HUES6 (cell line): Measurements from ENCODE around the gene TMTC2.
"Not testable (repeated sequence)": the region's sequence is repeated elsewhere in the genome, so short reads cannot be mapped to it uniquely, and the experiment has no call there.

ENCODE experiments used
- H3K27ac ChIP-seq: 2 replicates; pipeline ENCODE4 v1.7.0; 2013; ENCODE audit warnings: low read depth, mild to moderate bottlenecking, low read length, inconsistent platforms
- H3K27me3 ChIP-seq: 2 replicates; pipeline ENCODE4 v1.6.1; 2013; ENCODE audit warnings: low read length; ENCODE audit not compliant: control insufficient read depth, insufficient read depth
- H3K36me3 ChIP-seq: 2 replicates; pipeline ENCODE4 v1.6.1; 2013; ENCODE audit warnings: low read length; ENCODE audit not compliant: control insufficient read depth, insufficient read depth
- H3K4me1 ChIP-seq: 2 replicates; pipeline ENCODE4 v1.6.1; 2013; ENCODE audit warnings: low read length; ENCODE audit not compliant: control insufficient read depth, insufficient read depth
- H3K4me3 ChIP-seq: 2 replicates; pipeline ENCODE4 v1.5.1; 2013; ENCODE audit warnings: low read depth, low read length
- H3K9ac ChIP-seq: one replicate; pipeline ENCODE4 v1.6.1; 2013; ENCODE audit warnings: mild to moderate bottlenecking, low read length
- H3K9me3 ChIP-seq: 2 replicates; pipeline ENCODE4 v1.6.1; 2013; ENCODE audit warnings: low read depth, low read length; ENCODE audit not compliant: control insufficient read depth, insufficient read depth

The TMTC2 gene

GRCh38 chr12:82757656-82758055, 71.0 kb downstream of the TMTC2 start:
- no peaks in the 10 kb centered on the region for H3K9me3 ChIP-seq
- no peak overlapping the region for H3K9ac ChIP-seq
- no peaks in the 10 kb centered on the region for H3K36me3 ChIP-seq
- H3K27me3 ChIP-seq = no peaks in the 10 kb centered on the region; the same call in 1 of the 2 replicates
- no peak overlapping the region for H3K27ac ChIP-seq
- no peak overlapping the region for H3K4me3 ChIP-seq
- peaks cover 20% of the 10 kb centered on the region for H3K4me1 ChIP-seq

GRCh38 chr12:82758749-82759330, 72.1 kb downstream of the TMTC2 start:
- H3K4me3 ChIP-seq = no peak overlapping the region
- H3K4me1 ChIP-seq = peaks cover 20% of the 10 kb centered on the region
- H3K36me3 ChIP-seq = no peaks in the 10 kb centered on the region
- H3K9me3 ChIP-seq = no peaks in the 10 kb centered on the region
- H3K9ac ChIP-seq = no peak overlapping the region
- H3K27ac ChIP-seq = no peak overlapping the region
- H3K27me3 ChIP-seq = no peaks in the 10 kb centered on the region; the same call in 1 of the 2 replicates

- Histone ChIP-seq H3K36me3 (no peaks in the 10 kb centered on the region), H3K4me1 (peaks cover 19% of the 10 kb centered on the region), H3K9ac (no peak overlapping the region), H3K4me3 (no peak overlapping the region), H3K27me3 (no peaks in the 10 kb centered on the region), H3K9me3 (no peaks in the 10 kb centered on the region), H3K27ac (no peak overlapping the region)
Observed at GRCh38 chr12:82760423-82760822, 73.7 kb downstream of the TMTC2 start.

GRCh38 chr12:82765206-82765605, 78.5 kb downstream of the TMTC2 start:
- H3K9ac ChIP-seq = not testable (repeated sequence)

GRCh38 chr12:82765971-82766705, 79.4 kb downstream of the TMTC2 start:
- no peaks in the 10 kb centered on the region for H3K36me3 ChIP-seq
- no peak overlapping the region for H3K4me3 ChIP-seq
- H3K27ac ChIP-seq = no peak overlapping the region
- H3K9ac ChIP-seq = no peak overlapping the region
- peaks cover 3% of the 10 kb centered on the region; the same call in 1 of the 2 replicates for H3K4me1 ChIP-seq
- H3K27me3 ChIP-seq = no peaks in the 10 kb centered on the region
- no peaks in the 10 kb centered on the region for H3K9me3 ChIP-seq

More at GRCh38 chr12:82765206-82765605, 78.5 kb downstream of the TMTC2 start:
- H3K4me1 ChIP-seq, H3K36me3 ChIP-seq, H3K9me3 ChIP-seq, H3K4me3 ChIP-seq, H3K27me3 ChIP-seq, H3K27ac ChIP-seq: not testable (repeated sequence)

- no peaks in the 10 kb centered on the region for H3K27me3 ChIP-seq
- no peaks in the 10 kb centered on the region for H3K36me3 ChIP-seq
- no peak overlapping the region for H3K9ac ChIP-seq
- no peak overlapping the region for H3K4me3 ChIP-seq
- no peaks in the 10 kb centered on the region for H3K4me1 ChIP-seq
- no peaks in the 10 kb centered on the region for H3K9me3 ChIP-seq
- H3K27ac ChIP-seq = no peak overlapping the region
Observed at GRCh38 chr12:82774666-82775065, 88.0 kb downstream of the TMTC2 start.

- peaks cover 27% of the 10 kb centered on the region for H3K4me1 ChIP-seq
- no peak overlapping the region for H3K27ac ChIP-seq
- no peaks in the 10 kb centered on the region for H3K36me3 ChIP-seq
- H3K9ac ChIP-seq = no peak overlapping the region
- H3K4me3 ChIP-seq = no peak overlapping the region
- no peaks in the 10 kb centered on the region for H3K27me3 ChIP-seq
- H3K9me3 ChIP-seq = no peaks in the 10 kb centered on the region
Observed at GRCh38 chr12:82780517-82780916, 93.8 kb downstream of the TMTC2 start.

- no peak overlapping the region for H3K4me3 ChIP-seq
Observed at GRCh38 chr12:82781309-82781997, 94.7 kb downstream of the TMTC2 start.

GRCh38 chr12:82783435-82783834, 96.7 kb downstream of the TMTC2 start:
- Histone ChIP-seq H3K27me3 (no peaks in the 10 kb centered on the region), H3K4me3 (no peak overlapping the region), H3K36me3 (no peaks in the 10 kb centered on the region), H3K9ac (no peak overlapping the region), H3K27ac (no peak overlapping the region), H3K4me1 (peaks cover 33% of the 10 kb centered on the region), H3K9me3 (no peaks in the 10 kb centered on the region)

More at GRCh38 chr12:82781309-82781997, 94.7 kb downstream of the TMTC2 start:
- H3K27ac ChIP-seq = no peak overlapping the region
- no peaks in the 10 kb centered on the region for H3K27me3 ChIP-seq
- peaks cover 33% of the 10 kb centered on the region for H3K4me1 ChIP-seq
- H3K9me3 ChIP-seq = no peaks in the 10 kb centered on the region
- H3K9ac ChIP-seq = no peak overlapping the region
- no peaks in the 10 kb centered on the region for H3K36me3 ChIP-seq

GRCh38 chr12:82787016-82787415, 100.3 kb downstream of the TMTC2 start:
- H3K4me3 ChIP-seq = no peak overlapping the region
- no peaks in the 10 kb centered on the region for H3K9me3 ChIP-seq
- no peak overlapping the region for H3K27ac ChIP-seq
- H3K9ac ChIP-seq = no peak overlapping the region
- H3K36me3 ChIP-seq = no peaks in the 10 kb centered on the region
- H3K4me1 ChIP-seq = peaks cover 24% of the 10 kb centered on the region
- H3K27me3 ChIP-seq = no peaks in the 10 kb centered on the region

- Histone ChIP-seq H3K4me3 (no peak overlapping the region), H3K9me3 (no peaks in the 10 kb centered on the region)
Observed at GRCh38 chr12:82788594-82788993, 101.9 kb downstream of the TMTC2 start.

More at GRCh38 chr12:82788594-82788993, 101.9 kb downstream of the TMTC2 start:
- Histone ChIP-seq H3K9ac (no peak overlapping the region), H3K27ac (no peak overlapping the region), H3K4me1 (peaks cover 13% of the 10 kb centered on the region), H3K36me3 (no peaks in the 10 kb centered on the region), H3K27me3 (no peaks in the 10 kb centered on the region)
